GM12891 (cell line): ENCODE results near the gene CEP192.
"Not testable (repeated sequence)": the region's sequence is repeated elsewhere in the genome, so short reads cannot be mapped to it uniquely, and the experiment has no call there.

Source experiments
- POLR2A ChIP-seq: IDR thresholded peaks from 2 replicates; pipeline ENCODE4 v1.6.1; 2011; ENCODE audit warnings: low read depth, low read length, control low read depth
- POLR2AphosphoS5 ChIP-seq: IDR thresholded peaks from 2 replicates; pipeline ENCODE4 v1.6.1; 2011; ENCODE audit warnings: low read depth, low read length, control low read depth
- POU2F2 ChIP-seq: IDR thresholded peaks from 2 replicates; pipeline ENCODE4 v1.6.1; 2011; ENCODE audit warnings: low read depth, mild to moderate bottlenecking, control low read depth, low read length, moderate library complexity
- TAF1 ChIP-seq: IDR thresholded peaks from 2 replicates; pipeline ENCODE4 v1.6.1; 2011; ENCODE audit warnings: low read depth, low read length, control low read depth

DNA sequence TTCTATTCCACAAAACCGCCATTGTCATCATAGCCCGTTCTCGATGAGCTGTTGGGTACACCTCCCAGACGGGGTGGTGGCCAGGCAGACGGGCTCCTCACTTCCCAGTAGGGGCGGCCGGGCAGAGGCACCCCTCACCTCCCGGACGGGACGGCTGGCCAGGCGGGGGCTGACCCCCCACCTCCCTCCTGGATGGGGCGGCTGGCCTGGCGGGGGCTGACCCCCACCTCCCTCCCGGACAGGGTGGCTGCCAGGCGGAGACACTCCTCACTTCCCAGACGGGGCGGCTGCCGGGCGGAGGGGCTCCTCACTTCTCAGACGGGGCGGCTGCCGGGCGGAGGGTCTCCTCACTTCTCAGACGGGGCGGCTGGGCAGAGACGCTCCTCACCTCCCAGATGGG, 106.9 kb downstream of the CEP192 start:
- TF ChIP-seq POLR2A, TAF1, POLR2AphosphoS5, POU2F2: not testable (repeated sequence)
